Fibroblast of mammary gland (primary cell): ENCODE results near the gene HLA-A.

ENCODE experiments used
- DNase-seq: peaks from one replicate; pipeline ENCODE4 v3.0.0-alpha.2; 2010; ENCODE audit warnings: low read depth
- H3K4me3 ChIP-seq: 2 replicates; pipeline ENCODE4 v1.5.1; 2011; ENCODE audit warnings: low read depth, mild to moderate bottlenecking, low read length, moderate library complexity; ENCODE audit not compliant: control insufficient read depth
- TF ChIP-seq, protein P1 (sequence below): conservative IDR thresholded peaks from 2 replicates; pipeline ENCODE4 v1.5.1; 2011; ENCODE audit warnings: low read depth, low read length, inconsistent platforms; ENCODE audit not compliant: control insufficient read depth, insufficient read depth

HLA-A gene

DNA sequence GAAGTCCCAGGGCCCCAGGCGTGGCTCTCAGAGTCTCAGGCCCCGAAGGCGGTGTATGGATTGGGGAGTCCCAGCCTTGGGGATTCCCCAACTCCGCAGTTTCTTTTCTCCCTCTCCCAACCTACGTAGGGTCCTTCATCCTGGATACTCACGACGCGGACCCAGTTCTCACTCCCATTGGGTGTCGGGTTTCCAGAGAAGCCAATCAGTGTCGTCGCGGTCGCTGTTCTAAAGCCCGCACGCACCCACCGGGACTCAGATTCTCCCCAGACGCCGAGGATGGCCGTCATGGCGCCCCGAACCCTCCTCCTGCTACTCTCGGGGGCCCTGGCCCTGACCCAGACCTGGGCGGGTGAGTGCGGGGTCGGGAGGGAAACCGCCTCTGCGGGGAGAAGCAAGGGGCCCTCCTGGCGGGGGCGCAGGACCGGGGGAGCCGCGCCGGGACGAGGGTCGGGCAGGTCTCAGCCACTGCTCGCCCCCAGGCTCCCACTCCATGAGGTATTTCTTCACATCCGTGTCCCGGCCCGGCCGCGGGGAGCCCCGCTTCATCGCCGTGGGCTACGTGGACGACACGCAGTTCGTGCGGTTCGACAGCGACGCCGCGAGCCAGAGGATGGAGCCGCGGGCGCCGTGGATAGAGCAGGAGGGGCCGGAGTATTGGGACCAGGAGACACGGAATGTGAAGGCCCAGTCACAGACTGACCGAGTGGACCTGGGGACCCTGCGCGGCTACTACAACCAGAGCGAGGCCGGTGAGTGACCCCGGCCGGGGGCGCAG is at the start of gene HLA-A:
HLA-A (plus strand) TSS at position 258 of the 778 bp plus-strand sequence; CDS start at position 280, 22 bp downstream.
- peak; percentile 93 for DNase-seq
- peak within 1 kb of the TSS; percentile 66 for H3K4me3 ChIP-seq
- TF ChIP-seq, protein P1, sequence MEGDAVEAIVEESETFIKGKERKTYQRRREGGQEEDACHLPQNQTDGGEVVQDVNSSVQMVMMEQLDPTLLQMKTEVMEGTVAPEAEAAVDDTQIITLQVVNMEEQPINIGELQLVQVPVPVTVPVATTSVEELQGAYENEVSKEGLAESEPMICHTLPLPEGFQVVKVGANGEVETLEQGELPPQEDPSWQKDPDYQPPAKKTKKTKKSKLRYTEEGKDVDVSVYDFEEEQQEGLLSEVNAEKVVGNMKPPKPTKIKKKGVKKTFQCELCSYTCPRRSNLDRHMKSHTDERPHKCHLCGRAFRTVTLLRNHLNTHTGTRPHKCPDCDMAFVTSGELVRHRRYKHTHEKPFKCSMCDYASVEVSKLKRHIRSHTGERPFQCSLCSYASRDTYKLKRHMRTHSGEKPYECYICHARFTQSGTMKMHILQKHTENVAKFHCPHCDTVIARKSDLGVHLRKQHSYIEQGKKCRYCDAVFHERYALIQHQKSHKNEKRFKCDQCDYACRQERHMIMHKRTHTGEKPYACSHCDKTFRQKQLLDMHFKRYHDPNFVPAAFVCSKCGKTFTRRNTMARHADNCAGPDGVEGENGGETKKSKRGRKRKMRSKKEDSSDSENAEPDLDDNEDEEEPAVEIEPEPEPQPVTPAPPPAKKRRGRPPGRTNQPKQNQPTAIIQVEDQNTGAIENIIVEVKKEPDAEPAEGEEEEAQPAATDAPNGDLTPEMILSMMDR: no peak

- TF ChIP-seq, protein P1: no peak
- no peak overlapping the region for H3K4me3 ChIP-seq
- no peak for DNase-seq
These were observed 49.6 kb upstream of the HLA-A start for GRCh38 chr6:29892696-29893095.

DNA sequence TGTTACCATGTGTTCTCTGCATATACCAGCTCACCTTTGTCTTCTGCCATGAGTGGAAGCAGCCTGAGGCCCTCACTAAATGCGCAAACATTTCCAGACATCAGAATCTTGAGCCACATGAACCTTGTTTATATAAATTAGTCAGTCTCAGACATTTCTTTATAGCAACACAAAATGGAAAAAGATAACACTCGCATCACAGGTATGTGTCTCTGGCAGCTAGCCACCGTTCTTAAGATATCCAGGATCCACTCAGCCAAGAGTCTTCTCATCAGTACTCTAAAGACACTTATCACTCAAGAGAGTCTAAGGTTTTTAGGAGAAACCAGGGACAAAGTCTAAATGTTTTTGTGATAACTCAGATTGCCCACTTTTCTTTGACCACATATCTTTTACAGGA is 43.1 kb upstream of the HLA-A start:
- peak; percentile 6 for DNase-seq
- H3K4me3 ChIP-seq: no peak overlapping the region
- TF ChIP-seq, protein P1: no peak

DNA sequence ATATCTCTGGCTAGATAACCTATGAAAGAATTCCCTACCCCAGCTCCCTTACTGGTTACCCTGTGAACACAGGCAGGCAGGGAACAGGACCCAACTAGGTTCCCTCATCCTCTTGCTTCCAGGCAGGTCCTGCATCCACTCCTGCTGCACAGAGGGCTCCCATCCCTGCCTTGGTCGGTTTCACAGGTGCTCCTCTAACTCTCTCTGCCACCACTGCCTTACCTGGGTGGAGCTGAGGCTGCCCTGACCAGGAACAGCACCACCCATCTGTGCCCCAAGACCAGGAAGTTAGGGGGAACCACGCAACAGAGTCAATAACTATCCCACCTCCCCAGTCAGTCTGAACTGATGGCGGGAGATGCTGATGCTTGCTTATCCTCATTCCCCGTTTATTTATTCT is 37.0 kb upstream of the HLA-A start:
- DNase-seq: no peak
- TF ChIP-seq, protein P1: no peak
- no peak overlapping the region for H3K4me3 ChIP-seq

- no peak overlapping the region for H3K4me3 ChIP-seq
- no peak for DNase-seq
- TF ChIP-seq, protein P1: no peak
These were observed 34.5 kb upstream of the HLA-A start for GRCh38 chr6:29907637-29908340.

DNA sequence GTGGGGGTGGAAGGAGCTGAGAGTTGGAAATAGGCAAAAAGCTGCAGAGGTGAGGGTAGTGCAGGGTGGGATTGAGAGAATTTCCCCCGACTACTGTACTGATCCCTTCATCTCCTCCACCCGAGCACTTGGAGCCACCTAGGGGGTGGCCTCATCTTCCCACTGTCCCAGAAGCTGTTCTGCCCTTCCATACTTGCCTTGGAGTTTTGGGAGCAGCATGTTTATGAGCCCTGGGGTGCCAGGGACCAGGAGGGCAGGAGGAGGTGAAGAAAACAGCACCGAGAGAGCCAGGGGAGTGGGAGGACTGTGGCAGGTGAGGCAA is 34.0 kb upstream of the HLA-A start:
- no peak for DNase-seq
- H3K4me3 ChIP-seq: no peak overlapping the region
- TF ChIP-seq, protein P1: no peak
